Measurements from ENCODE around the gene HACD1. TPM values are rescaled to one million over a fixed set of nuclear protein-coding genes. Genes with fewer than 3 reads are reported as not detected.

HACD1 gene
- total and polyA plus RNA-seq, 2 donors (not counting 3 experiments of a cell fraction or from before 2014, with no cell fraction given) = 17.4 to 25.2 TPM

GRCh38 chr10:17662193-17663138 is 45.3 kb upstream of the HACD1 start:
- ChIA-PET POLR2A (no interaction called here), CTCF (interaction anchor here (0.8 to 1.2 kb wide), 3 partner anchors 15 to 81 kb away, joined by 3 to 5 read pairs (median 3); no protein-coding TSS in a partner anchor)
- Histone ChIP-seq H3K9me3 (replicated peaks; ENCODE audit: control insufficient read depth, insufficient read depth, low read length) (no peaks in the 10 kb centered on the region), H2AFZ (ENCODE audit: low read depth, low read length) (no peak overlapping the region), H3K79me2 (ENCODE audit: control insufficient read depth, insufficient read depth, low read length) (peaks cover 46% of the 10 kb centered on the region), H3K36me3 (ENCODE audit: control insufficient read depth in 2 of 2, extremely low read depth in 1 of 2, insufficient read depth in 2 of 2, low read length in 2 of 2) (peaks cover 0 to 2% of the 10 kb centered on the region in 2 experiments), H3K27ac (ENCODE audit: insufficient read depth, low read depth, low read length) (no peak overlapping the region), H3K27me3 (ENCODE audit: control insufficient read depth in 2 of 2, insufficient read depth in 2 of 2, low read length in 2 of 2) (no peaks in the 10 kb centered on the region), H3K9me1 (replicated peaks; ENCODE audit: control insufficient read depth, extremely low read depth, insufficient read depth, low read length) (no peaks in the 10 kb centered on the region), H4K20me1 (replicated peaks; ENCODE audit: control insufficient read depth, extremely low read depth, insufficient read depth, low read length) (peaks cover 3% of the 10 kb centered on the region), H3K9ac (replicated peaks; ENCODE audit: extremely low read depth, insufficient read depth, low read length) (no peak overlapping the region), H3K4me1 (ENCODE audit: control insufficient read depth, extremely low read depth, insufficient read depth, low read length) (peaks cover 12% of the 10 kb centered on the region), H3K4me2 (ENCODE audit: insufficient read depth, low read length) (no peak overlapping the region), H3K4me3 (replicated peaks in 1 of 3; ENCODE audit: insufficient read depth in 1 of 3, low read depth in 1 of 3, low read length in 3 of 3) (no peak overlapping the region)
- dilution Hi-C loops (cut with MboI; ENCODE audit: extremely low pct_ligation_motif_present, low sequenced_read_pairs) = no loop called here
- no peak for TF ChIP-seq MAX (IDR thresholded peaks at IDR 0.05; ENCODE audit: insufficient read depth, insufficient read length)
- TF ChIP-seq CTCF (IDR thresholded peaks at IDR 0.05; ENCODE audit: extremely low read depth in 1 of 2, insufficient read depth in 1 of 2, low read depth in 1 of 2, low read length in 2 of 2) = no peak
- DNase-seq (ENCODE audit: low read depth, low spot score) (no peak), FAIRE-seq (no peak)
- intact Hi-C loops (cut with micrococcal nuclease) = no loop called here
- no TSS peak for BruUV-seq (replicated peaks)

GRCh38 chr10:17661510-17661909 is 44.3 kb upstream of the HACD1 start:
- peaks cover 5% of the 10 kb centered on the region for H4K20me1 ChIP-seq (replicated peaks; ENCODE audit: control insufficient read depth, extremely low read depth, insufficient read depth, low read length)
- no peak overlapping the region for H3K27ac ChIP-seq (ENCODE audit: insufficient read depth, low read depth, low read length)
- no peaks in the 10 kb centered on the region for H3K9me1 ChIP-seq (replicated peaks; ENCODE audit: control insufficient read depth, extremely low read depth, insufficient read depth, low read length)
- peaks cover 51% of the 10 kb centered on the region for H3K79me2 ChIP-seq (ENCODE audit: control insufficient read depth, insufficient read depth, low read length)
- FAIRE-seq (no peak), DNase-seq (ENCODE audit: low read depth, low spot score) (no peak)
- no peak overlapping the region for H3K4me2 ChIP-seq (ENCODE audit: insufficient read depth, low read length)
- no peaks in the 10 kb centered on the region for H3K9me3 ChIP-seq (replicated peaks; ENCODE audit: control insufficient read depth, insufficient read depth, low read length)
- peaks cover 13% of the 10 kb centered on the region for H3K4me1 ChIP-seq (ENCODE audit: control insufficient read depth, extremely low read depth, insufficient read depth, low read length)
- H3K9ac ChIP-seq (replicated peaks; ENCODE audit: extremely low read depth, insufficient read depth, low read length) = no peak overlapping the region
- POLR2A ChIA-PET = no interaction called here
- TF ChIP-seq POLR2A (IDR thresholded peaks at IDR 0.05; ENCODE audit: low read depth, low read length) (no peak), MAX (IDR thresholded peaks at IDR 0.05; ENCODE audit: insufficient read depth, insufficient read length) (no peak), POLR2AphosphoS5 (IDR thresholded peaks at IDR 0.05; ENCODE audit: insufficient read depth, low read depth, low read length) (no peak), GATA2 (IDR thresholded peaks at IDR 0.05; ENCODE audit: insufficient read depth, insufficient read length, low read depth, low read length) (no peak), FOS (IDR thresholded peaks at IDR 0.05; ENCODE audit: borderline replicate concordance, insufficient read depth, low read length) (no peak), EZH2 (IDR thresholded peaks at IDR 0.05; ENCODE audit: borderline replicate concordance, low read depth, low read length, severe bottlenecking) (no peak), JUN (IDR thresholded peaks at IDR 0.05; ENCODE audit: borderline replicate concordance, insufficient read depth, insufficient read length, low read depth) (no peak), CTCF (IDR thresholded peaks at IDR 0.05; ENCODE audit: extremely low read depth in 1 of 2, insufficient read depth in 1 of 2, low read depth in 1 of 2, low read length in 2 of 2) (no peak), MYC (IDR thresholded peaks at IDR 0.05; ENCODE audit: low read depth, low read length) (no peak)
- no TSS peak for BruUV-seq (replicated peaks)
- intact Hi-C loops (cut with micrococcal nuclease) (no loop called here), dilution Hi-C loops (cut with MboI; ENCODE audit: extremely low pct_ligation_motif_present, low sequenced_read_pairs) (no loop called here)
- peaks cover 0 to 2% of the 10 kb centered on the region in 2 experiments for H3K36me3 ChIP-seq (ENCODE audit: control insufficient read depth in 2 of 2, extremely low read depth in 1 of 2, insufficient read depth in 2 of 2, low read length in 2 of 2)
- H3K4me3 ChIP-seq (replicated peaks in 1 of 3; ENCODE audit: insufficient read depth in 1 of 3, low read depth in 1 of 3, low read length in 3 of 3) = no peak overlapping the region
- H3K27me3 ChIP-seq (ENCODE audit: control insufficient read depth in 2 of 2, insufficient read depth in 2 of 2, low read length in 2 of 2) = no peaks in the 10 kb centered on the region
- H2AFZ ChIP-seq (ENCODE audit: low read depth, low read length) = no peak overlapping the region
- CTCF ChIA-PET = interaction anchor here (0.8 kb wide), 1 partner anchor 45 kb away, joined by 5 read pairs; no protein-coding TSS in a partner anchor

All from endothelial cell of umbilical vein (primary cell).